Activated T-cell treated with anti-CD3 and anti-CD28 coated beads, Interleukin-2, amount 50 U/mL, for 48 hours (primary cell): ENCODE measurements around the gene FOXP1.
A peak's percentile ranks its signal among the peaks of the same experiment; 100 is the strongest.
"Not testable (repeated sequence)": the region's sequence is repeated elsewhere in the genome, so short reads cannot be mapped to it uniquely, and the experiment has no call there.

Experiments used
- DNase-seq, 2 experiments: peaks; one replicate each; pipeline ENCODE4 v3.0.0-alpha.2; 2020

Gene FOXP1

DNA sequence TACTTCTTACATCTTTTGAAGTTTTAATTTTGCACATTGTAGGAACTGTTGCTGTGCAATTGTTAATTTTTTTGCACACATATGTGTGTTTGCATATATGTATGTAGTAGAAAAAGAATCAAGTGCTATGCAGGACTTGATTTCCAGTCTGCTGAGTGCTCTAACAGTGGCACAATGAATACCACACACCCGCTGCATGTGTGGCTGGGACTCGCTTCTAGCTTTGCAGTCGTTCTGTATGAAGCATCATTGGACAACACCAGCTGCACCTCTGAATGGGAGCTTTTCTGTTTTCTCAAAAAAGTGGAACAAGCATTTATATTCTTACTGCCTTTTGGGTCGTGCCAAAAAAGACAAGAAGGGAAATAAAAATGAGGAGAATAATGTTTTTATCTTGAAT lies 564.7 kb downstream of the FOXP1 start:
- no peak for DNase-seq

DNA sequence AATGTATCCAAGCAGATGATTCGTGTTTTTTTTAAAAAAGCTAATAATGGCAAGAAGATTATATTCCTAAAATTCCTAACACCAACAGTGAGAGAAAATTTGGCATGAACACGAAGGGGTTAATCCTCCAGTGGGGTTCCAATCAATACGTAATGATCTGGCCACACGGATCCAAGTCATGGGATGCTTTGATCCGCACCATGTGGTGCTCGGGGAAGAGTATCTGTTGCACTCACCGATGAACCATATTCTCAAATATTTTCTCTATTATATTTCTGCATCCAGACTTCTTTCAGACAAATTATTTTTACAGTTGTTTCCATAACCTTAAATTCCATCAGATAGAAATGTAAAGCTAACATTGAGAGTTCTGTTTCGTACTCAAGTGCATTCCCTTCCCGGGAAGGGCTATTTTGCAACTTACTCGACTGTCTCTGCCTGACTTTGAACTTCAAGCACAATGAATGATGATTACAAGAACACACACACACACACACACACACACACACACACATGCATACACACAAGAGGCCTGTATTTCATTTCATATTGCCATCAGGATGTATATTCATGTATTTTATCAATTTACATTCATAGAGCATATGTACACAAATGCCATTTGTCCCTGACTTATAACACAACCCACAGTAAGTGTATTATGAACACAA lies 567.2 kb downstream of the FOXP1 start:
- no peak for DNase-seq

DNA sequence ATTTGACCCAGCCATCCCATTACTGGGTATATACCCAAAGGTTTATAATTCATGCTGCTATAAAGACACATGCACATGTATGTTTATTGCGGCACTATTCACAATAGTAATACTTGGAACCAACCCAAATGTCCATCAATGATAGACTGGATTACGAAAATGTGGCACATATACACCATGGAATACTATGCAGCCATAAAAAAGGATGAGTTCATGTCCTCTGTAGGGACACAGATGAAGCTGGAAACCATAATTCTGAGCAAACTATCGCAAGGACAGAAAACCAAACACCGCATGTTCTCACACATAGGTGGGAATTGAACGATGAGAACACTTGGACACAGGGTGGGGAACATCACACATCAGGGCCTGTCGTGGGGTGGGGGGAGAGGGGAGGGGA lies 568.9 kb downstream of the FOXP1 start:
- not testable (repeated sequence) for DNase-seq

DNA sequence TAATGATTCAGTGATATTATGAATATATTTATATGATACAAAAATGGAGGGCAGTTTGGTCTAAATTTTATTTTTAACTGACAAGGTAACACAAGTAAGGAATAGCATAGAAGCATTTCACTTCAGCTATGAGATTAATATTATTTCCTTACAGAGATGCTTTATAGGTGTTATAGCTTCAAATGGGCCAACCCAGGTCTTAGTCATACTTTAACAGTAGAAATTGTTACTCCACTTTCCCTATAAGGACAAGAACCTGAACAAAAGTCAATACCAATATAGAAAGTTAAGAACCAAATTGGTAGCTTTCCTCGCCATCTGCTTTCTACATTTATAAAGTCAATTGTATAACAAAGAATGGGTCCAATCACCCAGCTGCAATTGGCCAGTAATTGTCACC lies 570.6 kb downstream of the FOXP1 start:
- DNase-seq = no peak

DNA sequence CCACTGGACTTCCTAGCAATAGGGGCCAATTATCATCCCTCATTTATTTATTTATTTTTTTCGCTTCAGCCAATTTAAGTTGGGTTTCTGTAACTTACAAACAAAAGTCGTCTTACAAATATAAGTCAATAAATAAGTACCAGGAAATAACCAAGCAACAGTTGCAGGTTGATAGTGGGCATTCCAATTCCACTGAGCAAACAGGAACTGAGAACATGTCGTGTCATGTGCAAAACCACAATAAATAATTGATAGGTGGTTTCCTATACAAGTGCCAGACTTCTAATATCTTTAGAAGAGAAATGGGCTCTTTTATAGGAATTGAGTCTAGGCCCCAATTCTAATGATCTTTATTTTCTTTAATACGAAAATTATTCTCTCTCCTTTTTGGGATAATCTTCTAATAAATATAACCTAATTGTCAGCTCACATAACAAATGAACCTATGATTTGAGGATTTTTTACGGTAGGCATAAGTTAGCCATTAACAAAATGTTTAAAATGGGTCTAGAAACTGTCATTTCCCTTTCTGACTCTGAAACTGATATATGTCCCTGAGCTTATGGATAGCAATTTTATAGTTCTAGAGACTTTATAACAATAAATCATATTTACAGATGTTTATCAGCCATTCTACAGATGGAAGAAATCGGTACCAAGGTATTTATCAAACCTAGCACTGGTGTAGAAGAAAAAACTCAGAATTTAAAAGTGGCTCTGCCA lies 571.8 kb downstream of the FOXP1 start:
- DNase-seq = no peak

DNA sequence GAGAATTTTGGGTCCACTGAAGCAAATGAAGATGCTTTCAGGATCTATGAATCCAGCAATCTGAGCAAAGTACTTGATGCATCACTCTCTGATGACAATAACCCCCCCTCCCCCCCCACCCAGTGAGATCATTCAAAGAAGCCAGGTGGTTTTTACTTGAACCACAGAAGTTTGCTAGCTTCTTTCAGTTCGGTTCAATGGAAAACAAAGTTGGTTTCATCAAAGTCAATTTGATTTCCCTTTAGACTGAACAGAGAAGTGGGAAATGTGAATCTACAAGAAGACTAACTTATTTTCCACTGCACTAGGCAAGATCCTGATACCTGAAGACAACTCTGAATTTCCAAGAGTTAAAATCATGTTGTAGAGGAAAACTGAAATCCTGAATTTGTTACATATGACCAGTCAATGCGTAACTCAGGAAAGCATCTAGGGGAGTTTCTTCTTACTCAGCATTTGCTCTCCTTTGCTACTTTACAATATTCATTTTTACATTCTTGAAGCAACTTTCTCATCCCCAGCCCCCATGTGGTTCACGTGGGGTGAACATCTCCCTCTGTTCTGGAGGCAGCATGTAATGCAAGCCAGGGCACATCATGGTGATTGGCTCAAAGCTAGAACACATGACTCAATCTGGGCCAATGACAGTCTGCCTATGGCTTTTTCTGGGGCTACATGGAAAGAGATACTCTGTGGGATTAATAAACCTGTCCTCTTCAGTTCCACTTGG lies 572.6 kb downstream of the FOXP1 start:
- DNase-seq = peak; percentile 71 to 77

DNA sequence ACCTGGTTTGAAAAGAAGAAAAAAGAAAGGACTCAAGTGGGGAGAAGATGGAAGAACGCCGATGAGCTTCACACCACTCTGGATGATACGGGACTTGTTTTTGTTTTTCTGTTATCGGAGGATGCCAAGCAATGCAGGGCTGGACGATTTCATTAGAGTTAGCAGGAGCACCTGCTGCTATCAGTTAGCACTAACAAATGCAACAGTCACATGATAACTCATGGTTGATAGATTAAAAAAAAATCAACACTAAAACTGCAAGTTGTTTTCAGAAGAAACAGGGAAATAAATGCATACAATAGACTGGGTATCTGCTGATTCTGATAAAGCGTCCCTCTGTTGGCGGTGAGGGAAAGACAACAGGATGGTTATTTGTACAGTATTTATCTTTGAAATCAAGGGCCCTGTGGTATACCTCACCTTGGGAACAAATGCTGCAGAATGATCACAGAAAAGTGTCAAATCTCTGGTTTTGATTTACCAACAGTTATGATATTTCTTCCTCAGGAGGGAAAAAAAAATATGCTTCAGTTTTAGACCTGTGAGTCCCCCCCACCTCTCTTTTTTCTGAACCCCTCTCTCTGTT lies 575.1 kb downstream of the FOXP1 start:
- no peak for DNase-seq

DNA sequence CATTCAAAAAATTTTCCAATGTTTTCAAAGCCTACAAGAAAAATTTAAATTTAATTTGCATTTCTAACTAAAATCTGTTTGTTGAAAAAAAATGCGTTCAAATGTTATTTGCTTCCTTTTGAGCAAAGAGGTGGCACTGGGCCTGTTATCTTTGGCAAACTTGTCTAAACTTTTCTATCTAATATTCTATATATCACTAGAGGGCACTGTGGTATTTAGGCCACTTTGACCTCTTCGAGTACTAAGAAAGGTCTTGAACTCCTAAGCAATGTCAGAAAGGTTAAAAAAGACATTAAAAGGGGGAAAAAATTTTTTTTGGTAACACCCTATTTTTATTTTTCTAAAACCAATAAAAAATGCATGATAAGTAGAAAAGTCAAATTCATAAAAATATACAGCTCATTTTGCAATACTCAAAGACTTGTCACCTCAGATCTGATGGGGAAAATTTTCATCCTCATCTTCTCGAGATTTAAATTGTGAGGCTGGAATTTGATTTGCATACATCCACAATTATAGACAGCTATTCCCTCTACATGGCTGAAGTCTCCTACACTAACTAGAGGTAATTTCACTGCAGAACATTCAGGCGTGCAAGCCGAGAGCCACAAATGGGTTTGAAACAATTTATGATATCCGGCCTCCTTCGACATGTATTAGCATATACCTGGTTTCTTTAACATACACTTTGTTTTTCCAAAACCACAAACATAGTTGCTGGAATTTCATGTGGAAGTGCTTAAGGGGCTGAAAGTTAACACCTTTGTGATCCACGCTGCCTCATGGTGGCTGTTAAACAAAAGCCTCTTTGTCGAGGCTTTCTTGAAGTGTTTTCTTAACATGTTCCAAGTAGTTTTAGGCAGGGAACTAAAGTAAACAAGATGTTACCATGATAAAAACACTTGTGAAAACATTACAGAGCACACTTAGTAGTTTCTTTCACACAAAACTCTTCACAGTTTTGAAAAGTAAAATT lies 576.4 kb downstream of the FOXP1 start:
- no peak for DNase-seq

DNA sequence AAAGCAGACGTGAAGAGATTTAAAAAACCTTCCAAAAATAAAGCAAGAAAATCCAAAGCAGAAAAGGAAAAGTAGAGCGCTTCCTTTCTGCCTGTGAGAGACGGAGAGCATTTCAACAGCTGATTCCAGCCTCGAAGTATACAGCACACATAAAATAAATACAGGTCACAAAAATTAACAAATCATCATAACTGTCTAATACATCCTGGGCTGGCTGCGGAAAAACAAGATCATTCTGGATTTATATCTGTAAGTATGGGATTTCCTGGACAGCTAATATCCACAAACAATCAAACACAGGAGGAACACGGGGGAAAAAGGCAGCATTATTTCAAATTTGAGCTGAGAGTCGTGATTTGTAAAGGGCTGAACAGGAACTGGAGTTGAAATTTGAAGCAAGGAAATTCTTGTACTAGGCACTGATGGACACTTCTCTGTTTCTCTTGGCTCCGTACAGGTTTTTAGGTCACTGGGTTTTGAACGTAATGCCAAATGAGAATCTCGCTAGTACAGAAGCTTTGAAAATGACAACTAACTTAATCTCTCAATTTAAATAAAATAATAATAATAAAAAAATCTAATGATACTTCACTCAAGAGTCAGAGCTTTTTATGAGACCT lies 577.7 kb downstream of the FOXP1 start:
- no peak for DNase-seq

DNA sequence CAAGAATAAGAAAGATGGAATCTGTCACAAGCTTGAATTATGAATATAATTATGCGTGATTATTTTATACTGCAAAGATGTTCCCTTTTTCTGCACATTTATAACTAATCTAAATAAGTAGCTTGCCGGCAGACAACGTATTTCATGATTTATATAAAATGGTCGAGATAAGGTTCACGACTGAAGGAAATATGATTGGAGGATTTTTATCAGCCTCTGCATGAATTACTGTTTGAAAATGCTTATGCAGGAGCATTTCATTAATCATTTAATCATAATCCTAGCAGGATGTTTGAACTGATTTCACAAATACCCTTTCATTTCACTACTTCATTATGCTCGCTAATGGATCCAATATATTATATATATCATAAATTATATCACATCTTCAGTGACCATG lies 580.0 kb downstream of the FOXP1 start:
- no peak for DNase-seq

DNA sequence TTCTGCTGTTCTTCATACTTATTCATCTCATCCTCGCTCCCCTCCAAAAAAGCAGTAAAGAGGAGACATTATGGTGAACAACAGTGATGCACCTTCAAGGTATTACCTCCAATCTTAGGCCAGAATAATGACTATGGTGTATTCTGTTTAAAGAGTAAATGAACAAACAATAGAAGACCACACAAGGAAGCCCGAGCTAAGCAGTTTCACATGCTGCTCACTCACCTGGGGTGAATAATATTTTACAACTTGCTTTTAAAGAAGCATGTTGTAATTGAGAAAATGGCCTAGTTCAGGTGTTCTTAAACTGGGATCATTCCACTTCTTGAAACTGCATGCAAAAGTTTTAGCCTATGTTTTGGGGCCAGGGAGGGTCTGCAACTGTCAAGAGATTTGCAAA lies 581.2 kb downstream of the FOXP1 start:
- DNase-seq = no peak

DNA sequence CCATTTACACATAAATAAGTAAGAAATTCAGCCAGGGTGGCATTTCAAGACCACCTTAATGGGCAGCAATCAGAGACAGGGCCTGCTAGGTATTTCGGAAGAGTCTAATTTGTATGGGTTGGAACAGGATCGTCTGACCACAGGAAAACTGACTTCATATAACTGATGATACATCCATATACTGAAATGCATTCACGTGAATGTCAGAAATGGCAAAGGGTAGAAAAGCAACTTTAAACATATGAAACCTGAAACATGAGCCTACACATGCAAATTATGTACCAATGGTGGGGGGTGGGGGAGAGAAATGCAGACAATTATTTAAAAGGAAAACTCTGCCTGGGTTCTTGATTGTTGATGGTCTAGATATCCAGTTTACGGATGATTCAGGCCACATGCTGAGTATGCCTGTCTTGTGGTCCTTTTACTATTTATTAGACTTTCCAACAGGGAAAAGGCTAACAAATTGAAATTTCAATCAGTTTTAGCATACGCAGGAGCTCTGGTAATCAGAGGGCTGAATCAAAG lies 582.2 kb downstream of the FOXP1 start:
- DNase-seq = no peak

DNA sequence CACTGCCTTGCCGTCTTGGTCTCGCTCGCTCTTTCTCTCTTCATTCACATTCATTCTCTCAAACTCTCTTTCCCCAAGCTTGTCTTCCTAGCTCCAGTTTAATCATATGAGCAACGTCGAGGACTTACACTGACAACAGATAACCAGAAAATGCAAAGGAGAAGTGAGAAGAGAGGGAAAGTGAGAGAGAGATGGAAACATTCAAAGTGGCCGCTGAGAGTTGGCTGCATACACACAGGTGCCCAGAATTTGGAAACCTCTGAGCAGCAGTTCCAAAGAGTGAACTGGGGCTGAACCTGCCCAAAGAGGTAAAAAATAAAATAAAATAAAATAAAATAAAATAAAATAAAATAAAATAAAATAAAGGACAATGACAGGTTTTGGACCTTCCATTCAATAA lies 583.0 kb downstream of the FOXP1 start:
- no peak for DNase-seq

DNA sequence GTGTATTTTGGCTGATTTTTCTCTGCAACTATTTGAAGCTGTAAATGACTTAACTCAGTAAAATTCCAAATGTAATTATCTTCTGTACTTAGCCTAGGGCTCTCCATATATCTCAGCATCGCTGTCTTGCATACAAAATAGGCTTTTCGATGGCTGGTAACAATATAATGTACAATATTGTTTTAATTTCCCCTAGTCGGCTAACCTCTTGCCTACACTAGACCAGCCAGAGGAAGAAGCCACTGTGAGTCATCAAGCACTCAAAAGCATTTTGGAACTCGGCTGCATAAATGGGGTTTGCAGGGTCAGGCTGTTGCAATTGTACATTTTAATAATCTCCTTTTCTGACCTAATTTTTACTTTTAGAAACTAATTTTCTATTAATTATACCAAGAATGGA lies 583.8 kb downstream of the FOXP1 start:
- DNase-seq = no peak

DNA sequence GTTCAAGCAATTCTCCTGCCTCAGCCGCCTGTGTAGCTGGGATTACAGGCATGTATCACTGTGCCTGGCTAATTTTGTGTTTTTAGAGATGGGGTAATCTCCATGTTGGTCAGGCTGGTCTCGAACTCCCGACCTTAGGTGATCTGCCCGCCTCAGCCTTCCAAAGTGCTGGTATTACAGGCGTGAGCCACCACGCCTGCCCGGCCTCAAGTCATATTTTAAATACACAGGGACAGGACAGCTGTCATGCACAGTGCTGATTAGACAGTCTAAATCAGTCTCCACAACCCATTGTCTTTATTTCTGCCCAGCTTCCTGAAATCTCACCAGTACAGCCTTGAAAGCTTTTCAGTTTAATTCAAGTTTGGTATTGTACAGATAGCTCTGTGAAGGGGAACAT lies 587.4 kb downstream of the FOXP1 start:
- DNase-seq = no peak

DNA sequence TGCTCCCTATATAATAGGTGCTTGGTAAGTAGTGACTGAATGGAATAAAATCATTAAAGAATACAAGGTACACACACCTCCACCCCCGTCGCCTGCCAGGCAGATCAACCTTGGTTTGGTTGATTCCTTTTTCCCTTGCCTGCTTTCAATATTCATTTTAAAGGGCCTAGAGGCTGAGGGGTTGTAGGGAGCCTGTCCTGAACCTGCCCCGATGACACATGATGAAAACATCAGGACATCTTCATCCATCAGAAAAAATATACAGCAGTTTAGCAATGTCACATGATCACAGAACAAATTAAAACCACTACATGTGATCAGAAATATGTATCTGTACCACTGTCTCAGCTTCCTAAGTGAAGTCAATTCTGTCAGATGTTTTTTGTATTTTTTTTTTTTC lies 588.9 kb downstream of the FOXP1 start:
- no peak for DNase-seq

DNA sequence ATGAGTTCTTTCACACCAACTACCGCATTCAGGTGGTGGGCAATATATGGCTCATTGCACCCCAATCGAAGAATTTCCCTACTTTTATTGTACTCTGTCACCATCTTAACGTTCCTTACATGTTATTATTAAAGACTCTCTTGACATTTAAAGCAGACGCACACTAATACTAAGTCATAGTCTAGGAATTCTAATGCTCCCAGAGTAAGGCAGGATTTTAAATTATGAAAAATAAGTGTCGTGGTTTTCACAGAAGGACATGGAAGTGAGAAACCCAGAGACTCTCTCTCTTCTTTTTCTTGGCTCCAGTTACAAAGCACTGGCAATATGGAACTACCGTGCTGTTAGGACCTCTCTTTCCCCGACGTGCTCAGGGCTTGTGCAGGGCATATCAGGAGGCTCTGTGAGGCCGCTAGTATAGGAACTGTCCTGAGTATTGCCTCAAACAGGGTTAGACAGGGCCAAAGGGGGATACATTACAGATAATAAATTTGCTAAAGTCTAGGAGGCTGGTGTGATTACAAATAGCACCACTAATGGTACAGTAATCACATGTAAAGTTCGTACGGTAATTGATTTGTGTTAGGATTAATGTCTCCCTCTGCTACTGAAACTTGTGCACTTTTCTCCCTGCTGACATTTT lies 590.8 kb downstream of the FOXP1 start:
- no peak for DNase-seq

DNA sequence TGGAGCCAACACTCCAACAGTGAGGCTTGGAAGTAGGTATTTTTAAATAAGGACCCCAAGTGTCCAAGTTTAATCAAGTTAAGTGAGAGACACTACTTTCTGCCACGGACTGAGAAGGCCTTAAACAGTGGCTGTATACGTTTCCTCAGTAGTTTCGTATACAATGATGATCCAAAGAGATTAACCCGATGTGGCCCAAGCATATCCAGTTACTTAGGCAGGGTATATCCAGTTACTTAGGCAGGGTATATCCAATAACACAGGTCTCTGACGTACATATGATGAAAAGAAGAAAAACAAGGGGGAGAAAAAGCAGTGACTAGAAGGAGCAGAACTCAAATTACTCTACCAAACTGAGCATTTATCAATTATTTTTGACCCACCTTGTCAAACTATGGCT lies 591.4 kb downstream of the FOXP1 start:
- no peak for DNase-seq

DNA sequence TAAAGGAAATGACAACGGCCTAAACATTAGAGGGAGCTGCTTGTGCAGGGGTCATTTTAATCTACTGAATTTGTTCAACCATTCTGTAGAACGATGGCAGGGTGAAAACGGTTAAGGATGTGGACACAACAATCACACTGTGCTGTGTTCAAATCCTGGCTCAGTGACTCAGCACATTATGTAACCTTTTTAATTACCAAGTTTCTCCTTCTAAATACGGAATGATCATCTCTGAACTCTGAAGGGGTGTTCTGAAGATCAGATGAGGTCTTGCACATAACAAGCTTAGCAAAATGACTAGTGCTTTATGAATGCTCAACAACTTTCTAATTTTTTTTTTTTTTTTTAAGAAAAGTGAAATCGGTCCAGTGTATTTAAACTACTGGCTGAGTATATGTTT lies 592.8 kb downstream of the FOXP1 start:
- no peak for DNase-seq

DNA sequence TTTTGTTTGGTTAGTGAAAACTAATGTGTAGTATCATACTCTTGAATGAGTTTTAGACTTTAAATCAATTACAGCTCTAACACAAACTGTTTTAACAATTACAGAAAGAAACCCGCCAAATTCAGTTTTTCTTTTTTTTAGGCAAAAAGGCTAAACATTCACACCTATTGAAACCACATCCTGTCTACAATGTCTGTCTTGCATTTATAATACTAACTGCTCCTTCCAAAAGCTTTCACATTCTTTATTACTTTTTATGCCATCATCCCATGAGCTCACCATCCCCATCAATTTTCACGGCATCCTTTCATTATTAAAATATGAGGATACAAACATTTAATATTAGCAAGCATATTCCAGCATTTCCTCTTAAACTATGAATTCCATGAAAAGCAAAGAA lies 593.3 kb downstream of the FOXP1 start:
- no peak for DNase-seq

DNA sequence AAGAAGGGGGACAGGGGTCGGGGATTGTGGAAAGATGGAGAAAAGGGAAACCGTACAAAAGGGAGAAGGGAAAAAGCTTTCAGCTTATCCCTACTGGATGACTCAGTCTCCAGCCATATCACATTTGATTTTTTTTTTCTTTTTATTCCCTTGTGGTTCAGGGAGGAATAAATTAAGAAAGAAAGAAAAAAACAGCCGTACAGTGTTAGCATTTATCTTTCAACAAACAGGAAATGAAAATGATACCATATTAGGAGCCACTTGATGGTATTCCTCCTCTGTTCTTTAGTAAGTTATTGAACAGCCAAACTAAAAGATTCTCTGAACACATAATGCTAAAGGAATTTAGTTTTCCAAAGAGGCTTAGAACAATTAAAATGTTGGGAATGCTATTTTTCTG lies 594.4 kb downstream of the FOXP1 start:
- no peak for DNase-seq
